Right lobe of liver (tissue), 4 donors: Measurements from ENCODE around the gene PRRC2A.

ENCODE experiments used
- CTCF ChIP-seq, 4 donors: fragments of 200-600 bp in 3 of 4; fragments of 450-650 bp in 1 of 4; IDR thresholded peaks; one replicate each; pipeline versions ENCODE4 v1.5.1 to v1.8.0; 2016 to 2022; ENCODE audit warnings: antibody characterized with exemption in 4 of 4, mild to moderate bottlenecking in 2 of 4
- POLR2A ChIP-seq: fragments of 450-650 bp; IDR thresholded peaks from one replicate; pipeline ENCODE4 v1.6.1; 2017; ENCODE audit warnings: antibody characterized with exemption, mild to moderate bottlenecking
- donor health status: DM: no; HTN: no; CAD: no.
- donor health status: DM: no; HTN: no; CAD: no.
- donor health status: DM: no; HTN: yes; CAD: no.

GRCh38 chr6:31578184-31579118, 42.1 kb upstream of the PRRC2A start:
- TF ChIP-seq POLR2A: no peak
- no peak for TF ChIP-seq CTCF (IDR thresholded peaks at IDR 0.05)
